HEK293 (cell line): ENCODE data around the gene CIAO2B.
A peak's percentile ranks its signal among the peaks of the same experiment; 100 is the strongest.

Experiments
- GLI2 ChIP-seq: fragments of 450-650 bp; formaldehyde crosslinking; IDR thresholded peaks from 2 replicates; pipeline ENCODE4; 2017; ENCODE audit warnings: missing biosample characterization, missing genetic modification characterization, low read depth, borderline replicate concordance
- IKZF3 ChIP-seq: fragments of 450-650 bp; IDR thresholded peaks from 2 replicates; pipeline ENCODE4 v1.5.0; 2018; ENCODE audit warnings: missing biosample characterization, mild to moderate bottlenecking, missing genetic modification characterization, moderate library complexity
- KLF7 ChIP-seq: fragments of 450-650 bp; formaldehyde crosslinking; IDR thresholded peaks from 2 replicates; pipeline ENCODE4 v1.5.1; 2016; ENCODE audit warnings: missing biosample characterization, missing genetic modification characterization, borderline replicate concordance
- REPIN1 ChIP-seq: fragments of 450-650 bp; formaldehyde crosslinking; IDR thresholded peaks from 2 replicates; pipeline ENCODE4 v1.5.1; 2017; ENCODE audit warnings: missing biosample characterization, missing genetic modification characterization, low read depth
- ZBTB1 ChIP-seq: fragments of 450-650 bp; formaldehyde crosslinking; IDR thresholded peaks from 2 replicates; pipeline ENCODE4 v1.5.1; 2016; ENCODE audit warnings: missing biosample characterization, missing genetic modification characterization
- ZBTB17 ChIP-seq: fragments of 450-650 bp; formaldehyde crosslinking; IDR thresholded peaks from 2 replicates; pipeline ENCODE4 v1.5.1; 2016; ENCODE audit warnings: missing biosample characterization, missing genetic modification characterization
- ZFP3 ChIP-seq: fragments of 450-650 bp; formaldehyde crosslinking; IDR thresholded peaks from 2 replicates; pipeline ENCODE4 v1.5.1; 2016; ENCODE audit warnings: low read depth, missing biosample characterization, missing genetic modification characterization
- ZFP37 ChIP-seq: fragments of 450-650 bp; formaldehyde crosslinking; IDR thresholded peaks from 2 replicates; pipeline ENCODE4 v1.5.1; 2016; ENCODE audit warnings: missing biosample characterization, missing genetic modification characterization
- ZFP69B ChIP-seq: fragments of 450-650 bp; formaldehyde crosslinking; IDR thresholded peaks from 2 replicates; pipeline ENCODE4 v1.5.1; 2016; ENCODE audit warnings: missing biosample characterization, missing genetic modification characterization
- ZNF10 ChIP-seq: fragments of 450-650 bp; formaldehyde crosslinking; IDR thresholded peaks from 2 replicates; pipeline ENCODE4 v1.5.1; 2017; ENCODE audit warnings: missing biosample characterization, missing genetic modification characterization
- ZNF138 ChIP-seq: fragments of 450-650 bp; formaldehyde crosslinking; IDR thresholded peaks from 2 replicates; pipeline ENCODE4 v1.5.1; 2016; ENCODE audit warnings: missing biosample characterization, missing genetic modification characterization, borderline replicate concordance
- ZNF157 ChIP-seq: fragments of 450-650 bp; formaldehyde crosslinking; IDR thresholded peaks from 2 replicates; pipeline ENCODE4 v1.5.1; 2016; ENCODE audit warnings: missing biosample characterization, missing genetic modification characterization
- ZNF354C ChIP-seq: fragments of 450-650 bp; formaldehyde crosslinking; IDR thresholded peaks from 2 replicates; pipeline ENCODE4 v1.5.1; 2016; ENCODE audit warnings: missing biosample characterization, missing genetic modification characterization, low read depth, borderline replicate concordance
- ZNF394 ChIP-seq: fragments of 450-650 bp; formaldehyde crosslinking; IDR thresholded peaks from 2 replicates; pipeline ENCODE4 v1.5.1; 2016; ENCODE audit warnings: missing biosample characterization, missing genetic modification characterization, mild to moderate bottlenecking, moderate library complexity, borderline replicate concordance
- ZNF473 ChIP-seq: fragments of 450-650 bp; formaldehyde crosslinking; IDR thresholded peaks from 2 replicates; pipeline ENCODE4 v1.5.1; 2017; ENCODE audit warnings: missing biosample characterization, missing genetic modification characterization
- ZNF529 ChIP-seq: fragments of 450-650 bp; formaldehyde crosslinking; IDR thresholded peaks from 2 replicates; pipeline ENCODE4 v1.5.1; 2017; ENCODE audit warnings: missing genetic modification characterization, missing biosample characterization; ENCODE audit not compliant: insufficient replicate concordance
- ZNF549 ChIP-seq: fragments of 450-650 bp; IDR thresholded peaks from 2 replicates; pipeline ENCODE4 v1.5.1; 2018; ENCODE audit warnings: missing biosample characterization, missing genetic modification characterization, mild to moderate bottlenecking, inconsistent platforms, moderate library complexity
- ZNF596 ChIP-seq: fragments of 450-650 bp; IDR thresholded peaks from 2 replicates; pipeline ENCODE4 v1.5.0; 2018; ENCODE audit warnings: missing biosample characterization, mild to moderate bottlenecking, missing genetic modification characterization, moderate library complexity
- ZNF624 ChIP-seq: fragments of 450-650 bp; formaldehyde crosslinking; IDR thresholded peaks from 2 replicates; pipeline ENCODE4 v1.5.1; 2017; ENCODE audit warnings: missing biosample characterization, missing genetic modification characterization
- ZNF664 ChIP-seq: fragments of 450-650 bp; formaldehyde crosslinking; IDR thresholded peaks from 2 replicates; pipeline ENCODE4 v1.5.1; 2016; ENCODE audit warnings: missing biosample characterization, missing genetic modification characterization
- ZNF701 ChIP-seq: fragments of 450-650 bp; formaldehyde crosslinking; IDR thresholded peaks from 2 replicates; pipeline ENCODE4 v1.5.1; 2016; ENCODE audit warnings: missing biosample characterization, missing genetic modification characterization
- ZNF747 ChIP-seq: fragments of 450-650 bp; formaldehyde crosslinking; IDR thresholded peaks from 2 replicates; pipeline ENCODE4 v1.5.1; 2016; ENCODE audit warnings: missing biosample characterization, missing genetic modification characterization
- ZNF768 ChIP-seq: fragments of 450-650 bp; formaldehyde crosslinking; IDR thresholded peaks from 2 replicates; pipeline ENCODE4 v1.5.1; 2018; ENCODE audit warnings: missing biosample characterization, mild to moderate bottlenecking, missing genetic modification characterization
- ZNF776 ChIP-seq: fragments of 450-650 bp; formaldehyde crosslinking; IDR thresholded peaks from 2 replicates; pipeline ENCODE4 v1.5.0; 2017; ENCODE audit warnings: missing biosample characterization, missing genetic modification characterization, borderline replicate concordance
- ZNF843 ChIP-seq: fragments of 450-650 bp; formaldehyde crosslinking; IDR thresholded peaks from 2 replicates; pipeline ENCODE4 v1.5.1; 2016; ENCODE audit warnings: missing biosample characterization, missing genetic modification characterization
- TF ChIP-seq, protein P1 (sequence below): fragments of 450-650 bp; formaldehyde crosslinking; IDR thresholded peaks from 2 replicates; pipeline ENCODE4 v1.5.1; 2017; ENCODE audit warnings: missing biosample characterization, missing genetic modification characterization
- TF ChIP-seq, protein P2 (sequence below): fragments of 450-650 bp; formaldehyde crosslinking; conservative IDR thresholded peaks from 2 replicates; pipeline ENCODE4 v1.5.1; 2016; ENCODE audit warnings: low read depth, missing biosample characterization, missing genetic modification characterization
- TF ChIP-seq, protein P3 (sequence below): fragments of 450-650 bp; formaldehyde crosslinking; IDR thresholded peaks from 2 replicates; pipeline ENCODE4 v1.5.1; 2016; ENCODE audit warnings: missing biosample characterization, missing genetic modification characterization
- TF ChIP-seq, protein P4 (sequence below): fragments of 450-650 bp; formaldehyde crosslinking; IDR thresholded peaks from 2 replicates; pipeline ENCODE4 v1.5.1; 2016; ENCODE audit warnings: missing biosample characterization, missing genetic modification characterization
- TF ChIP-seq, protein P5 (sequence below): fragments of 450-650 bp; formaldehyde crosslinking; IDR thresholded peaks from 2 replicates; pipeline ENCODE4 v1.5.1; 2016; ENCODE audit warnings: missing biosample characterization, missing genetic modification characterization
- TF ChIP-seq, protein P6 (sequence below): fragments of 450-650 bp; formaldehyde crosslinking; IDR thresholded peaks from 2 replicates; pipeline ENCODE4 v1.5.1; 2016; ENCODE audit warnings: missing biosample characterization, missing genetic modification characterization

Gene CIAO2B

DNA sequence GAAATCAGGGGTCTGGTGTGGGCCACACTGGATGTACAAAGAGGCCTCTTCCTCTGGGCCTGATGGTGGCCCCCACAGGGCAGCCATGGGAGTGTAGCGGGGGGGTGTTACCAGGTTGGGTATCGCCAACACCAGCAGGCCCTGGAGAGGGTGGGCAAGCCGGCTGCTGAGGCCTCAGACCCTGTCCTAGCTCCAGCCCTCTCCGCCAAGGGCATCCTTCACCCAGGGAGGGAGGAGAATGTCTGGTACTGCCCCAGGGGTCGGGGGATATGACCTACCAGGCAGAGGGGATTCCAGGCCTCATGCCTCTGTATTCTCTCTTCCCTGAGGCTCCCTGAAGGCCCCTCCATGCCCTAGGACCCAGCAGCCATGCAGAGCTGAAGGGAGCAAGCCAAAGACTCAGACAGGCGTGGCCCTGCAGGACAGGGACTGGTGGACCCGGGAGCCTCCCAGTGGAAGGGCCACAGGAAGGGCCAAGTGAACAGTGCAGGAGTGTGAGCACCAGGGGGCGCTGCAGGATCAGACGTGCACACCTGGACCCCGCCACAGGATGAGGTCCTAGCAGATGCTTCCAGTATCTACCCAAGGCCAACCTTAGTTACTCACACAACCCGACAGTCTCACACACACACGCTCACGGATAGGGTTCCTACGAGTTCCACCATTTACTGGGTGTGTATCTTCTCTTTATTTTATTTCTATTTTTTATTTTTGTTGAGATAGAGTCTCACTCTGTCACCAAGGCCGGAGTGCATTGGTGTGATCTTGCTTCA, 43.3 kb upstream of the CIAO2B start (continued):
- TF ChIP-seq ZNF157, result no peak
- TF ChIP-seq KLF7, result no peak
- no peak for TF ChIP-seq ZNF394 (tag by site-specific recombination)
- TF ChIP-seq ZNF354C (tag by site-specific recombination), result no peak
- 0 out of 2 replicates have a peak, but pooled peaks have one; percentile 59 for TF ChIP-seq ZFP69B (tag by site-specific recombination)
- TF ChIP-seq GLI2 (tag by site-specific recombination), result no peak
- TF ChIP-seq IKZF3 (tag by site-specific recombination), result no peak
- TF ChIP-seq, protein P1, sequence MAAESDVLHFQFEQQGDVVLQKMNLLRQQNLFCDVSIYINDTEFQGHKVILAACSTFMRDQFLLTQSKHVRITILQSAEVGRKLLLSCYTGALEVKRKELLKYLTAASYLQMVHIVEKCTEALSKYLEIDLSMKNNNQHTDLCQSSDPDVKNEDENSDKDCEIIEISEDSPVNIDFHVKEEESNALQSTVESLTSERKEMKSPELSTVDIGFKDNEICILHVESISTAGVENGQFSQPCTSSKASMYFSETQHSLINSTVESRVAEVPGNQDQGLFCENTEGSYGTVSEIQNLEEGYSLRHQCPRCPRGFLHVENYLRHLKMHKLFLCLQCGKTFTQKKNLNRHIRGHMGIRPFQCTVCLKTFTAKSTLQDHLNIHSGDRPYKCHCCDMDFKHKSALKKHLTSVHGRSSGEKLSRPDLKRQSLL (tag by site-specific recombination), result no peak
- TF ChIP-seq ZNF843, result 0 out of 2 replicates have a peak, but pooled peaks have one; percentile 14
- TF ChIP-seq ZFP3, result no peak
- TF ChIP-seq, protein P2, sequence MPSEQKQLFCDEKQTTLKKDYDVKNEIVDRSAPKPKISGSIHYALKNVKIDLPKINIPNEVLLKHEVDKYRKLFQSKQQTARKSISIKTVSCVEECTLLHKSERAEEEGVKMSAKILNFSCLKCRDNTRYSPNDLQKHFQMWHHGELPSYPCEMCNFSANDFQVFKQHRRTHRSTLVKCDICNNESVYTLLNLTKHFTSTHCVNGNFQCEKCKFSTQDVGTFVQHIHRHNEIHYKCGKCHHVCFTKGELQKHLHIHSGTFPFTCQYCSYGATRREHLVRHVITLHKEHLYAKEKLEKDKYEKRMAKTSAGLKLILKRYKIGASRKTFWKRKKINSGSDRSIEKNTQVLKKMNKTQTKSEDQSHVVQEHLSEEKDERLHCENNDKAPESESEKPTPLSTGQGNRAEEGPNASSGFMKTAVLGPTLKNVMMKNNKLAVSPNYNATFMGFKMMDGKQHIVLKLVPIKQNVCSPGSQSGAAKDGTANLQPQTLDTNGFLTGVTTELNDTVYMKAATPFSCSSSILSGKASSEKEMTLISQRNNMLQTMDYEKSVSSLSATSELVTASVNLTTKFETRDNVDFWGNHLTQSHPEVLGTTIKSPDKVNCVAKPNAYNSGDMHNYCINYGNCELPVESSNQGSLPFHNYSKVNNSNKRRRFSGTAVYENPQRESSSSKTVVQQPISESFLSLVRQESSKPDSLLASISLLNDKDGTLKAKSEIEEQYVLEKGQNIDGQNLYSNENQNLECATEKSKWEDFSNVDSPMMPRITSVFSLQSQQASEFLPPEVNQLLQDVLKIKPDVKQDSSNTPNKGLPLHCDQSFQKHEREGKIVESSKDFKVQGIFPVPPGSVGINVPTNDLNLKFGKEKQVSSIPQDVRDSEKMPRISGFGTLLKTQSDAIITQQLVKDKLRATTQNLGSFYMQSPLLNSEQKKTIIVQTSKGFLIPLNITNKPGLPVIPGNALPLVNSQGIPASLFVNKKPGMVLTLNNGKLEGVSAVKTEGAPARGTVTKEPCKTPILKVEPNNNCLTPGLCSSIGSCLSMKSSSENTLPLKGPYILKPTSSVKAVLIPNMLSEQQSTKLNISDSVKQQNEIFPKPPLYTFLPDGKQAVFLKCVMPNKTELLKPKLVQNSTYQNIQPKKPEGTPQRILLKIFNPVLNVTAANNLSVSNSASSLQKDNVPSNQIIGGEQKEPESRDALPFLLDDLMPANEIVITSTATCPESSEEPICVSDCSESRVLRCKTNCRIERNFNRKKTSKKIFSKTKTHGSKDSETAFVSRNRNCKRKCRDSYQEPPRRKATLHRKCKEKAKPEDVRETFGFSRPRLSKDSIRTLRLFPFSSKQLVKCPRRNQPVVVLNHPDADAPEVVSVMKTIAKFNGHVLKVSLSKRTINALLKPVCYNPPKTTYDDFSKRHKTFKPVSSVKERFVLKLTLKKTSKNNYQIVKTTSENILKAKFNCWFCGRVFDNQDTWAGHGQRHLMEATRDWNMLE (tag by site-specific recombination), result no peak
- no peak for TF ChIP-seq ZNF768
- TF ChIP-seq ZNF776 (tag by site-specific recombination), result no peak
- TF ChIP-seq ZNF747 (tag by site-specific recombination), result no peak
- no peak for TF ChIP-seq ZNF701
- no peak for TF ChIP-seq ZNF549 (tag by site-specific recombination)
- no peak for TF ChIP-seq ZNF624 (tag by site-specific recombination)
- no peak for TF ChIP-seq REPIN1
- TF ChIP-seq, protein P3, sequence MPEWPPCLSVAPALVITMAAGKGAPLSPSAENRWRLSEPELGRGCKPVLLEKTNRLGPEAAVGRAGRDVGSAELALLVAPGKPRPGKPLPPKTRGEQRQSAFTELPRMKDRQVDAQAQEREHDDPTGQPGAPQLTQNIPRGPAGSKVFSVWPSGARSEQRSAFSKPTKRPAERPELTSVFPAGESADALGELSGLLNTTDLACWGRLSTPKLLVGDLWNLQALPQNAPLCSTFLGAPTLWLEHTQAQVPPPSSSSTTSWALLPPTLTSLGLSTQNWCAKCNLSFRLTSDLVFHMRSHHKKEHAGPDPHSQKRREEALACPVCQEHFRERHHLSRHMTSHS (tag by site-specific recombination), result no peak
- TF ChIP-seq, protein P4, sequence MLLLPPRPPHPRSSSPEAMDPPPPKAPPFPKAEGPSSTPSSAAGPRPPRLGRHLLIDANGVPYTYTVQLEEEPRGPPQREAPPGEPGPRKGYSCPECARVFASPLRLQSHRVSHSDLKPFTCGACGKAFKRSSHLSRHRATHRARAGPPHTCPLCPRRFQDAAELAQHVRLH (tag by site-specific recombination), result no peak
- TF ChIP-seq, protein P5, sequence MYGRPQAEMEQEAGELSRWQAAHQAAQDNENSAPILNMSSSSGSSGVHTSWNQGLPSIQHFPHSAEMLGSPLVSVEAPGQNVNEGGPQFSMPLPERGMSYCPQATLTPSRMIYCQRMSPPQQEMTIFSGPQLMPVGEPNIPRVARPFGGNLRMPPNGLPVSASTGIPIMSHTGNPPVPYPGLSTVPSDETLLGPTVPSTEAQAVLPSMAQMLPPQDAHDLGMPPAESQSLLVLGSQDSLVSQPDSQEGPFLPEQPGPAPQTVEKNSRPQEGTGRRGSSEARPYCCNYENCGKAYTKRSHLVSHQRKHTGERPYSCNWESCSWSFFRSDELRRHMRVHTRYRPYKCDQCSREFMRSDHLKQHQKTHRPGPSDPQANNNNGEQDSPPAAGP (tag by site-specific recombination), result 0 out of 2 replicates have a peak, but pooled peaks have one; percentile 26
- TF ChIP-seq, protein P6, sequence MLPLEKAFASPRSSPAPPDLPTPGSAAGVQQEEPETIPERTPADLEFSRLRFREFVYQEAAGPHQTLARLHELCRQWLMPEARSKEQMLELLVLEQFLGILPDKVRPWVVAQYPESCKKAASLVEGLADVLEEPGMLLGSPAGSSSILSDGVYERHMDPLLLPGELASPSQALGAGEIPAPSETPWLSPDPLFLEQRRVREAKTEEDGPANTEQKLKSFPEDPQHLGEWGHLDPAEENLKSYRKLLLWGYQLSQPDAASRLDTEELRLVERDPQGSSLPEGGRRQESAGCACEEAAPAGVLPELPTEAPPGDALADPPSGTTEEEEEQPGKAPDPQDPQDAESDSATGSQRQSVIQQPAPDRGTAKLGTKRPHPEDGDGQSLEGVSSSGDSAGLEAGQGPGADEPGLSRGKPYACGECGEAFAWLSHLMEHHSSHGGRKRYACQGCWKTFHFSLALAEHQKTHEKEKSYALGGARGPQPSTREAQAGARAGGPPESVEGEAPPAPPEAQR (tag by site-specific recombination), result no peak
- no peak for TF ChIP-seq ZBTB1
- no peak for TF ChIP-seq ZNF10 (tag by site-specific recombination)
- TF ChIP-seq ZNF529 (tag by site-specific recombination), result no peak
- TF ChIP-seq ZNF664, result peak; percentile 37; the same call in 1 of the 2 replicates
- TF ChIP-seq ZBTB17 (tag by site-specific recombination), result no peak
- no peak for TF ChIP-seq ZNF138 (tag by site-specific recombination)
- TF ChIP-seq ZFP37 (tag by site-specific recombination), result no peak
- TF ChIP-seq ZNF473 (tag by site-specific recombination), result no peak
- TF ChIP-seq ZNF596 (tag by site-specific recombination), result no peak
